NT2/D1 (cell line): ENCODE results near the gene LENG1.

Experiments
- SUZ12 ChIP-seq: IDR thresholded peaks from 2 replicates; pipeline ENCODE4 v1.6.1; 2011; ENCODE audit not compliant: insufficient read length, insufficient read depth; ENCODE audit errors: extremely low read depth
- YY1 ChIP-seq: IDR thresholded peaks from 2 replicates; pipeline ENCODE4 v1.6.1; 2011; ENCODE audit not compliant: insufficient read length, insufficient read depth
- ZNF274 ChIP-seq: IDR thresholded peaks from 2 replicates; pipeline ENCODE4 v1.6.1; 2011; ENCODE audit warnings: mild to moderate bottlenecking, low read depth, low read length

DNA sequence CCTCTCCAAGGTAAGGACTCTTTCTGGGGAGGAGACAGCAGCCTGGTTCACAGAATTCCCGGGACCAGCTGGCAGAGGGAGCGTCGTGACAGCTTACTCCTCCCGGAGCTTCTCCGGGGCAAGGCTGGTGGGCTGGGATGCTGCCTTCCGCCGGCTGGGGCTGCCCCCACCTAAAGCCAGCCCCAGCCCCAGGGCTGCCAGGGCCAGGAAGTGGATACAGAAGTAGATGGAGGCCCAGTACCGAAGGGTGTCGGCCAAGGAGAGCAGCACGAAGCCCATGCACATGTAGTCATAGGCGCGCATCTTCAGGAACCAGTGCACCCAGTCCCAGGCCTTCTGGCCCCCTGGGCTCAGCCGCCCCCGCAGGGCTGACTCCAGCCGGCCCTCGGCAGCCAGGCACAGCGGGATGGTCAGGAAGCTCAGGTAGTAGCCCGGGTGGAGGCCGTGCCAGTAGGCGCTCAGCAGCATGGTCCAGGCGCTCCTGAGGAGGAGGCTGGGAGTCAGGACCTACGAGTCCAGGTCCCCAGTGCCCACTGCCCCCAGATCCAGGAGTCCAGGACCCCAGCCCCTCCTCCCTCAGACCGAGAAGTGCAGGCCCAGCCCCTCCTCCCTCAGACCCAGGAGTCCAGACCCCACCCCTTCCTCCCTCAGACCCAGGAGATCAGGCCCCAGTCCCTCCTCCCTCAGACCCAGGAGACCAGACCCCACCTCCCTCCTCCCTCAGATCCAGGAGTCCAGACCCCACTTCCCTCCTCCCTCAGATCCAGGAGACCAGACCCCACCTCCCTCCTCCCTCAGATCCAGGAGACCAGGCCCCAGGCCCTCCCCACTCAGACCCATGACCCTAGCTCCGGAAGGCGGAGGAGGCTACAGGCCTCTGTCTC is 14.7 kb upstream of the LENG1 start:
- TF ChIP-seq YY1 = no peak
- TF ChIP-seq ZNF274 = no peak
- TF ChIP-seq SUZ12 = no peak
